GM12891 (cell line): ENCODE results near the gene DKKL1.
"Not testable (repeated sequence)": the region's sequence is repeated elsewhere in the genome, so short reads cannot be mapped to it uniquely, and the experiment has no call there.

Experiments used
- PAX5 ChIP-seq: IDR thresholded peaks from 2 replicates; pipeline ENCODE4 v1.6.1; 2011; ENCODE audit warnings: low read length, moderate library complexity, mild to moderate bottlenecking; ENCODE audit not compliant: insufficient read depth, severe bottlenecking
- POLR2A ChIP-seq: IDR thresholded peaks from 2 replicates; pipeline ENCODE4 v1.6.1; 2011; ENCODE audit warnings: low read depth, low read length, control low read depth
- POLR2AphosphoS5 ChIP-seq: IDR thresholded peaks from 2 replicates; pipeline ENCODE4 v1.6.1; 2011; ENCODE audit warnings: low read depth, low read length, control low read depth
- POU2F2 ChIP-seq: IDR thresholded peaks from 2 replicates; pipeline ENCODE4 v1.6.1; 2011; ENCODE audit warnings: low read depth, mild to moderate bottlenecking, control low read depth, low read length, moderate library complexity
- SPI1 ChIP-seq: IDR thresholded peaks from 2 replicates; pipeline ENCODE4 v1.6.1; 2011; ENCODE audit warnings: low read depth, low read length, control low read depth
- TAF1 ChIP-seq: IDR thresholded peaks from 2 replicates; pipeline ENCODE4 v1.6.1; 2011; ENCODE audit warnings: low read depth, low read length, control low read depth

GRCh38 chr19:49331187-49331586 is 32.5 kb upstream of the DKKL1 start:
- not testable (repeated sequence) for TF ChIP-seq POLR2AphosphoS5, POLR2A, TAF1, PAX5, SPI1, POU2F2
